Transverse colon (tissue), 4 donors: ENCODE data around the gene MAD2L1BP. TPM values are rescaled to one million over a fixed set of nuclear protein-coding genes. Genes with fewer than 3 reads are reported as not detected.

ENCODE experiments used
- DNase-seq: peaks from one replicate; pipeline ENCODE4 v3.0.0-alpha.2; 2019
- H3K27ac ChIP-seq, 4 donors: fragments of 200-600 bp; sonication (generic); 2 replicates each; pipeline ENCODE4 v1.5.1; 2016 to 2018; ENCODE audit warnings: inconsistent platforms in 4 of 4
- H3K27me3 ChIP-seq: fragments of 200-600 bp; sonication (generic); 2 replicates; pipeline ENCODE4 v1.5.1; 2017; ENCODE audit warnings: inconsistent platforms
- H3K36me3 ChIP-seq, 4 donors: fragments of 200-600 bp; sonication (generic); 2 replicates each; pipeline ENCODE4 v1.5.1; 2017 to 2019; ENCODE audit warnings: inconsistent platforms in 4 of 4
- H3K4me1 ChIP-seq, 4 donors: fragments of 200-600 bp; sonication (generic); 2 replicates each; pipeline ENCODE4 v1.5.1; 2017 to 2020; ENCODE audit warnings: inconsistent platforms in 4 of 4
- H3K4me3 ChIP-seq, 4 donors: fragments of 200-600 bp; sonication (generic); 1 replicate in 1 of 4; 2 replicates in 3 of 4; pipeline versions ENCODE4 v1.5.1 to v1.6.1; 2017 to 2019; ENCODE audit warnings: inconsistent platforms in 4 of 4
- H3K9me3 ChIP-seq, 2 donors: fragments of 200-600 bp; sonication (generic); 2 replicates each; pipeline ENCODE4 v1.5.1; 2017 to 2019; ENCODE audit warnings: inconsistent platforms in 2 of 2
- CTCF ChIP-seq, 5 experiments: fragments of 200-600 bp in 3 of 5; fragments of 450-650 bp in 2 of 5; sonication (generic) in 3 of 5; IDR thresholded peaks; 1 replicate in 2 of 5; 2 replicates in 3 of 5; pipeline ENCODE4 v1.5.1; 2016 to 2017; ENCODE audit warnings: antibody characterized with exemption in 5 of 5, inconsistent platforms in 3 of 5, mild to moderate bottlenecking in 2 of 5, moderate library complexity in 1 of 5
- EP300 ChIP-seq: sonication (generic); formaldehyde crosslinking; IDR thresholded peaks from one replicate; pipeline ENCODE4 v1.6.1; 2017; ENCODE audit warnings: antibody characterized with exemption, low read depth
- POLR2A ChIP-seq: fragments of 450-650 bp; IDR thresholded peaks from one replicate; pipeline ENCODE4 v1.6.1; 2016; ENCODE audit warnings: antibody characterized with exemption, mild to moderate bottlenecking, moderate library complexity
- POLR2AphosphoS5 ChIP-seq, 3 donors: sonication (generic); formaldehyde crosslinking; IDR thresholded peaks; one replicate each; pipeline ENCODE4 v1.6.1; 2016; ENCODE audit warnings: antibody characterized with exemption in 3 of 3
- WGBS, 2 donors: methylation state at CpG; one replicate each; pipeline ENCODE4 v1.1.5; 2018; ENCODE audit warnings: low coverage in 1 of 2; 5-methylcytosine and 5-hydroxymethylcytosine counted together
- in situ Hi-C, 4 donors: fragments of 200-750 bp; cut with MboI; loops; one replicate each; pipeline versions ENCODE4 v1.15.0 to v1.15.1; 2017; ENCODE audit warnings: low sequenced_read_pairs in 3 of 4, low pct_ligation_motif_present in 1 of 4, low pct_unique_long_range_greater_than_20kb in 1 of 4
- intact Hi-C: fragments of 100-400 bp; cut with DNase I; formaldehyde crosslinking; loops from one replicate; pipeline ENCODE4 v1.15.1; 2023; ENCODE audit warnings: low total_unique reads
- total RNA-seq, 4 donors: library from RNA; depleted of rRNA; stranded (reverse); fragments of >200 nt; gene quantifications; one replicate each; pipeline ENCODE4 v1.1.0, GENCODE V29; 2016

The MAD2L1BP gene
- total RNA-seq, 4 donors from 2014 or later: 10.0 to 61.0 (median 42.4) TPM

GRCh38 chr6:43681303-43681702, 45.7 kb downstream of the MAD2L1BP start:
- in situ Hi-C loops: no loop called here
- Histone ChIP-seq H3K27me3 (no peaks in the 10 kb centered on the region), H3K4me1 (peaks cover 0 to 62% (median 49%) of the 10 kb centered on the region in 4 donors), H3K27ac (peak overlapping the region; percentile 32 to 66 (median 57)), H3K4me3 (no peak overlapping the region), H3K36me3 (peaks cover 0 to 16% (median 2%) of the 10 kb centered on the region in 4 donors), H3K9me3 (no peaks in the 10 kb centered on the region)
- intact Hi-C loops: no loop called here
- TF ChIP-seq POLR2A (no peak), CTCF (IDR thresholded peaks at IDR 0.05) (no peak), EP300 (no peak), POLR2AphosphoS5 (IDR thresholded peaks at IDR 0.05) (no peak)
- WGBS, 2 donors: 52 to 61% methylated on average over 3 to 5 of the region's 5 CpGs
- no peak for DNase-seq

GRCh38 chr6:43682724-43683429, 47.2 kb downstream of the MAD2L1BP start:
- Histone ChIP-seq H3K9me3 (no peaks in the 10 kb centered on the region), H3K27me3 (no peaks in the 10 kb centered on the region), H3K4me3 (no peak overlapping the region), H3K4me1 (peaks cover 5 to 64% (median 54%) of the 10 kb centered on the region in 4 donors), H3K27ac (peak overlapping the region in 2 of 4 donors; percentile 64 to 66), H3K36me3 (peaks cover 0 to 6% (median 0%) of the 10 kb centered on the region in 4 donors)
- TF ChIP-seq POLR2A (no peak), CTCF (IDR thresholded peaks at IDR 0.05) (no peak), POLR2AphosphoS5 (IDR thresholded peaks at IDR 0.05) (no peak), EP300 (no peak)
- DNase-seq: no peak
- WGBS, 2 donors: 67 to 72% methylated on average over 5 to 8 of the region's 8 CpGs
- intact Hi-C loops: no loop called here
- in situ Hi-C loops: no loop called here

GRCh38 chr6:43683708-43684455, 48.2 kb downstream of the MAD2L1BP start:
- peak overlapping the region in 2 of 4 donors; percentile 32 to 43 for H3K27ac ChIP-seq
- in situ Hi-C loops: no loop called here
- H3K4me3 ChIP-seq: no peak overlapping the region
- H3K27me3 ChIP-seq: no peaks in the 10 kb centered on the region
- H3K4me1 ChIP-seq: peaks cover 8 to 68% (median 57%) of the 10 kb centered on the region in 4 donors
- peaks cover 0 to 6% (median 0%) of the 10 kb centered on the region in 4 donors for H3K36me3 ChIP-seq
- DNase-seq: no peak
- TF ChIP-seq POLR2AphosphoS5 (IDR thresholded peaks at IDR 0.05) (no peak), CTCF (IDR thresholded peaks at IDR 0.05) (no peak), EP300 (no peak), POLR2A (no peak)
- WGBS, 2 donors: 44% methylated on average over 1 of the region's 1 CpG; no CpG with 5 or more reads in 1 of the 2 donors
- H3K9me3 ChIP-seq: no peaks in the 10 kb centered on the region
- intact Hi-C loops: no loop called here

GRCh38 chr6:43687079-43687436, 51.4 kb downstream of the MAD2L1BP start:
- Histone ChIP-seq H3K9me3 (no peaks in the 10 kb centered on the region), H3K36me3 (no peaks in the 10 kb centered on the region), H3K4me1 (peaks cover 8 to 50% (median 45%) of the 10 kb centered on the region in 4 donors), H3K27me3 (no peaks in the 10 kb centered on the region), H3K27ac (peak overlapping the region; percentile 80 to 90 (median 84)), H3K4me3 (peak overlapping the region; percentile 79 to 97 (median 84))
- in situ Hi-C loops (no loop called here), intact Hi-C loops (no loop called here)
- DNase-seq: no peak
- no peak for TF ChIP-seq POLR2A
- TF ChIP-seq CTCF (IDR thresholded peaks at IDR 0.05): no peak
- no peak for TF ChIP-seq EP300
- TF ChIP-seq POLR2AphosphoS5 (IDR thresholded peaks at IDR 0.05): no peak
- 9% methylated on average over 10 of the region's 10 CpGs; no CpG with 5 or more reads in 1 of the 2 donors for WGBS, 2 donors
